CD4-positive, alpha-beta T cell (primary cell): ENCODE data around the gene CCL3. TPM values are rescaled to one million over a fixed set of nuclear protein-coding genes. Genes with fewer than 3 reads are reported as not detected.

Experiments used
- ATAC-seq: fragments of 200-7000 bp; cut with Tn5 transposase; one replicate; pipeline ENCODE4 v1.10.0; 2022; ENCODE audit warnings: mild to moderate bottlenecking; ENCODE audit not compliant: poor library complexity
- CTCF ChIA-PET: fragments of 350-600 bp; sonication (Branson Sonifier 250); formaldehyde crosslinking; loops from one replicate; lab custom pipeline; 2021; ENCODE audit warnings: antibody characterized with exemption, inconsistent platforms; lab: Charles Lee
- POLR2A ChIA-PET: fragments of 350-600 bp; sonication (Branson Sonifier 250); formaldehyde crosslinking; loops from one replicate; lab custom pipeline; 2021; ENCODE audit warnings: antibody characterized with exemption, inconsistent platforms; lab: Charles Lee
- DNase-seq, 14 experiments: peaks; one replicate each; pipeline ENCODE4 v3.0.0-alpha.2; 2013 to 2020; ENCODE audit warnings: mixed read lengths in 2 of 14
- H3K27ac ChIP-seq, 2 donors: one replicate each; pipeline versions ENCODE4 v1.5.1 to v1.7.0; 2013; ENCODE audit warnings: low read length in 2 of 2, low read depth in 1 of 2, mild to moderate bottlenecking in 1 of 2
- H3K27me3 ChIP-seq, 2 experiments: 1 replicate in 1 of 2; 2 replicates in 1 of 2; pipeline versions ENCODE4 v1.6.1 to v1.7.0; 2013; ENCODE audit warnings: low read length in 2 of 2, control low read depth in 1 of 2, mild to moderate bottlenecking in 1 of 2, moderate library complexity in 1 of 2; ENCODE audit not compliant: insufficient read depth in 2 of 2, control insufficient read depth in 1 of 2
- H3K36me3 ChIP-seq: one replicate; pipeline ENCODE4 v1.6.1; 2013; ENCODE audit warnings: low read length, control low read depth; ENCODE audit not compliant: insufficient read depth
- H3K4me1 ChIP-seq: one replicate; pipeline ENCODE4 v1.6.1; 2013; ENCODE audit warnings: low read length, control low read depth; ENCODE audit not compliant: insufficient read depth
- H3K4me3 ChIP-seq: one replicate; pipeline ENCODE4 v1.5.1; 2013; ENCODE audit warnings: mild to moderate bottlenecking, low read length, moderate library complexity
- H3K9me3 ChIP-seq, 2 experiments: 1 replicate in 1 of 2; 2 replicates in 1 of 2; pipeline versions ENCODE4 v1.6.1 to v1.7.0; 2013; ENCODE audit warnings: low read length in 2 of 2, mild to moderate bottlenecking in 2 of 2, control low read depth in 1 of 2, moderate library complexity in 1 of 2; ENCODE audit not compliant: control insufficient read depth in 1 of 2, insufficient read depth in 1 of 2
- H3K27ac Mint-ChIP-seq: one replicate; pipeline ENCODE4 v1.8.0; 2020; ENCODE audit warnings: mixed read lengths
- H3K27me3 Mint-ChIP-seq: one replicate; pipeline ENCODE4 v1.8.0; 2021; ENCODE audit warnings: mixed read lengths
- H3K36me3 Mint-ChIP-seq: one replicate; pipeline ENCODE4 v1.8.0; 2021; ENCODE audit warnings: low read depth, mixed read lengths
- H3K4me1 Mint-ChIP-seq: one replicate; pipeline ENCODE4 v1.8.0; 2021; ENCODE audit warnings: low read depth, mixed read lengths
- H3K4me3 Mint-ChIP-seq: one replicate; pipeline ENCODE4 v1.8.0; 2020; ENCODE audit warnings: mild to moderate bottlenecking, mixed read lengths
- H3K9me3 Mint-ChIP-seq: one replicate; pipeline ENCODE4 v1.8.0; 2020; ENCODE audit warnings: mixed read lengths
- CTCF ChIP-seq: fragments of 200-600 bp; IDR thresholded peaks from one replicate; pipeline ENCODE4 v1.8.0; 2022; ENCODE audit warnings: antibody characterized with exemption, mild to moderate bottlenecking
- intact Hi-C, 2 experiments: fragments of 100-400 bp; cut with DNase I in 1 of 2; cut with micrococcal nuclease in 1 of 2; formaldehyde crosslinking; loops; one replicate each; pipeline versions ENCODE4 v1.15.1 to v1.9.0; 2023 to 2025; cut with DNase I, micrococcal nuclease
- total RNA-seq, 174 experiments: library from RNA in 2 of 174; stranded (reverse) in 2 of 174; gene quantifications; one replicate each; pipeline ENCODE4 v1.2.3 and lab custom pipeline; 2021 to 2026

Gene CCL3
- total RNA-seq, 2 experiments from 2014 or later, result 0.78 to 1.0 TPM

- POLR2A ChIA-PET, result no interaction called here
- H3K27ac Mint-ChIP-seq, result no peak overlapping the region
Observed at GRCh38 chr17:36059406-36059805, 30.5 kb downstream of the CCL3 start.

GRCh38 chr17:36057911-36058310, 32.0 kb downstream of the CCL3 start:
- Mint-ChIP-seq H3K36me3 (no peaks in the 10 kb centered on the region), H3K4me3 (no peak overlapping the region), H3K27ac (no peak overlapping the region), H3K9me3 (no peaks in the 10 kb centered on the region), H3K27me3 (peaks cover 18% of the 10 kb centered on the region), H3K4me1 (no peaks in the 10 kb centered on the region)
- no peak for TF ChIP-seq CTCF
- CTCF ChIA-PET, result no interaction called here
- H3K4me3 ChIP-seq, result no peak overlapping the region
- ATAC-seq (no peak), DNase-seq (no peak)
- no peaks in the 10 kb centered on the region for H3K4me1 ChIP-seq
- H3K9me3 ChIP-seq, result no peaks in the 10 kb centered on the region
- H3K27ac ChIP-seq, result no peak overlapping the region
- no peaks in the 10 kb centered on the region for H3K27me3 ChIP-seq
- intact Hi-C loops, result no loop called here
- POLR2A ChIA-PET, result no interaction called here
- H3K36me3 ChIP-seq, result no peaks in the 10 kb centered on the region

More at GRCh38 chr17:36059406-36059805, 30.5 kb downstream of the CCL3 start:
- ATAC-seq (no peak), DNase-seq (no peak)
- Histone ChIP-seq H3K4me1 (no peaks in the 10 kb centered on the region), H3K36me3 (no peaks in the 10 kb centered on the region), H3K9me3 (no peaks in the 10 kb centered on the region), H3K4me3 (no peak overlapping the region), H3K27ac (no peak overlapping the region), H3K27me3 (no peaks in the 10 kb centered on the region)
- intact Hi-C loops, result no loop called here
- CTCF ChIA-PET, result no interaction called here
- Mint-ChIP-seq H3K4me1 (no peaks in the 10 kb centered on the region), H3K9me3 (no peaks in the 10 kb centered on the region), H3K36me3 (no peaks in the 10 kb centered on the region), H3K27me3 (peaks cover 18% of the 10 kb centered on the region), H3K4me3 (no peak overlapping the region)
- TF ChIP-seq CTCF, result no peak

- no peak for ATAC-seq
- Mint-ChIP-seq H3K4me1 (no peaks in the 10 kb centered on the region), H3K36me3 (peaks cover 3% of the 10 kb centered on the region), H3K27ac (no peak overlapping the region), H3K27me3 (peaks cover 26% of the 10 kb centered on the region), H3K4me3 (no peak overlapping the region), H3K9me3 (no peaks in the 10 kb centered on the region)
- Histone ChIP-seq H3K27me3 (no peaks in the 10 kb centered on the region), H3K27ac (no peak overlapping the region), H3K9me3 (no peaks in the 10 kb centered on the region), H3K4me3 (no peak overlapping the region), H3K36me3 (no peaks in the 10 kb centered on the region), H3K4me1 (no peaks in the 10 kb centered on the region)
- CTCF ChIA-PET, result interaction anchor here (0.7 to 1.4 kb wide), 2 partner anchors 13 to 16 kb away, joined by 3 to 4 read pairs; no protein-coding TSS in a partner anchor
- intact Hi-C loops, result no loop called here
- DNase-seq, result peak in 1 of 14 experiments; percentile 15
- no peak for TF ChIP-seq CTCF
- POLR2A ChIA-PET, result no interaction called here
Observed at GRCh38 chr17:36055921-36056520, 33.9 kb downstream of the CCL3 start.
